ENCODE results near the gene KIAA1671.

KIAA1671 gene

GRCh38 chr22:25072406-25072805, 119.9 kb downstream of the KIAA1671 start:
- ChIA-PET CTCF (interaction anchor here (1.7 to 1.9 kb wide), 2 partner anchors 9 to 15 kb away, joined by 9 to 10 read pairs; no protein-coding TSS in a partner anchor), POLR2A (no interaction called here)
- no peak for TF ChIP-seq CTCF (IDR thresholded peaks at IDR 0.05; ENCODE audit: control extremely low read depth, extremely low read depth, low read depth, missing control alignments)
- no peak for DNase-seq (ENCODE audit: extremely low spot score)

- ChIA-PET POLR2A (no interaction called here), CTCF (interaction anchor here (1.5 to 2.4 kb wide), 4 partner anchors 10 to 138 kb away, joined by 4 to 10 read pairs (median 5); no protein-coding TSS in a partner anchor)
- DNase-seq (ENCODE audit: extremely low spot score) = no peak
- no peak for TF ChIP-seq CTCF (IDR thresholded peaks at IDR 0.05; ENCODE audit: control extremely low read depth, extremely low read depth, low read depth, missing control alignments)
Measured at GRCh38 chr22:25076336-25076735, 123.8 kb downstream of the KIAA1671 start.

- no peak for TF ChIP-seq CTCF (IDR thresholded peaks at IDR 0.05; ENCODE audit: control extremely low read depth, extremely low read depth, low read depth, missing control alignments)
- ChIA-PET CTCF (interaction anchor here (1.5 to 2.4 kb wide), 4 partner anchors 10 to 139 kb away, joined by 4 to 10 read pairs (median 5); no protein-coding TSS in a partner anchor), POLR2A (no interaction called here)
- no peak for DNase-seq (ENCODE audit: extremely low spot score)
Measured at GRCh38 chr22:25077056-25077455, 124.5 kb downstream of the KIAA1671 start.

GRCh38 chr22:25077964-25078363, 125.4 kb downstream of the KIAA1671 start:
- ChIA-PET POLR2A (no interaction called here), CTCF (interaction anchor here (1.0 to 2.4 kb wide), 3 partner anchors 9 to 30 kb away, joined by 4 to 10 read pairs (median 5); no protein-coding TSS in a partner anchor)
- no peak for TF ChIP-seq CTCF (IDR thresholded peaks at IDR 0.05; ENCODE audit: control extremely low read depth, extremely low read depth, low read depth, missing control alignments)
- DNase-seq (ENCODE audit: extremely low spot score) = no peak

GRCh38 chr22:25078591-25078990, 126.1 kb downstream of the KIAA1671 start:
- CTCF ChIA-PET = interaction anchor here (1.0 kb wide), 1 partner anchor 30 kb away, joined by 4 read pairs; no protein-coding TSS in a partner anchor

GRCh38 chr22:25080855-25081254, 128.3 kb downstream of the KIAA1671 start:
- ChIA-PET POLR2A (no interaction called here), CTCF (interaction anchor here (0.6 to 2.8 kb wide), 7 partner anchors 8 to 91 kb away, joined by 3 to 9 read pairs (median 4); no protein-coding TSS in a partner anchor)
- TF ChIP-seq CTCF (IDR thresholded peaks at IDR 0.05; ENCODE audit: control extremely low read depth, extremely low read depth, low read depth, missing control alignments) = no peak
- no peak for DNase-seq (ENCODE audit: extremely low spot score)

More at GRCh38 chr22:25078591-25078990, 126.1 kb downstream of the KIAA1671 start:
- POLR2A ChIA-PET = no interaction called here
- TF ChIP-seq CTCF (IDR thresholded peaks at IDR 0.05; ENCODE audit: control extremely low read depth, extremely low read depth, low read depth, missing control alignments) = no peak
- no peak for DNase-seq (ENCODE audit: extremely low spot score)

Measured in GM10248 (cell line).